Muscle layer of colon (tissue), 2 donors: Measurements from ENCODE around the gene TPST1.
"Not testable (repeated sequence)": the region's sequence is repeated elsewhere in the genome, so short reads cannot be mapped to it uniquely, and the experiment has no call there.

ENCODE experiments used
- H3K27ac ChIP-seq: one replicate; pipeline ENCODE4 v1.7.0; 2013; ENCODE audit warnings: low read depth, mild to moderate bottlenecking, low read length, moderate library complexity
- H3K27me3 ChIP-seq, 2 donors: one replicate each; pipeline ENCODE4 v1.7.0; 2013; ENCODE audit warnings: low read length in 2 of 2, mild to moderate bottlenecking in 2 of 2; ENCODE audit not compliant: insufficient read depth in 2 of 2, control insufficient read depth in 1 of 2
- H3K36me3 ChIP-seq: one replicate; pipeline ENCODE4 v1.7.0; 2013; ENCODE audit warnings: mild to moderate bottlenecking, low read length; ENCODE audit not compliant: insufficient read depth
- H3K4me1 ChIP-seq: one replicate; pipeline ENCODE4 v1.7.0; 2013; ENCODE audit warnings: mild to moderate bottlenecking, low read length; ENCODE audit not compliant: insufficient read depth
- H3K4me3 ChIP-seq, 2 donors: one replicate each; pipeline ENCODE4 v1.7.0; 2013; ENCODE audit warnings: low read length in 2 of 2, low read depth in 1 of 2, mild to moderate bottlenecking in 1 of 2, moderate library complexity in 1 of 2
- H3K9ac ChIP-seq: one replicate; pipeline ENCODE4 v1.7.0; 2013; ENCODE audit warnings: low read length
- H3K9me3 ChIP-seq: one replicate; pipeline ENCODE4 v1.7.0; 2013; ENCODE audit warnings: mild to moderate bottlenecking, low read length
- donor health status: abdominal sarcoma.
- donor health status: Adenocarcinoma of cecum.

Gene TPST1

GRCh38 chr7:66173856-66174255, 31.3 kb upstream of the TPST1 start:
- Histone ChIP-seq H3K4me3 (no peak overlapping the region), H3K27me3 (no peaks in the 10 kb centered on the region), H3K4me1 (no peaks in the 10 kb centered on the region), H3K9ac (no peak overlapping the region), H3K36me3 (no peaks in the 10 kb centered on the region), H3K27ac (no peak overlapping the region), H3K9me3 (no peaks in the 10 kb centered on the region)

- H3K4me1 ChIP-seq, H3K9ac ChIP-seq, H3K27ac ChIP-seq: not testable (repeated sequence)
Observed at GRCh38 chr7:66175006-66175405, 30.1 kb upstream of the TPST1 start.

GRCh38 chr7:66176914-66177313, 28.2 kb upstream of the TPST1 start:
- Histone ChIP-seq H3K9me3 (no peaks in the 10 kb centered on the region), H3K27me3 (no peaks in the 10 kb centered on the region), H3K27ac (no peak overlapping the region), H3K4me1 (no peaks in the 10 kb centered on the region), H3K9ac (no peak overlapping the region), H3K4me3 (no peak overlapping the region), H3K36me3 (no peaks in the 10 kb centered on the region)

More at GRCh38 chr7:66175006-66175405, 30.1 kb upstream of the TPST1 start:
- H3K4me3 ChIP-seq, H3K9me3 ChIP-seq, H3K36me3 ChIP-seq, H3K27me3 ChIP-seq: not testable (repeated sequence)

GRCh38 chr7:66178258-66178657, 26.9 kb upstream of the TPST1 start:
- H3K36me3 ChIP-seq = no peaks in the 10 kb centered on the region
- no peaks in the 10 kb centered on the region for H3K9me3 ChIP-seq
- H3K4me1 ChIP-seq = no peaks in the 10 kb centered on the region
- no peak overlapping the region for H3K9ac ChIP-seq
- H3K4me3 ChIP-seq = no peak overlapping the region
- H3K27me3 ChIP-seq = no peaks in the 10 kb centered on the region
- no peak overlapping the region for H3K27ac ChIP-seq

GRCh38 chr7:66181329-66181728, 23.8 kb upstream of the TPST1 start:
- no peak overlapping the region for H3K4me3 ChIP-seq
- H3K27ac ChIP-seq = no peak overlapping the region

GRCh38 chr7:66181845-66182244, 23.3 kb upstream of the TPST1 start:
- no peak overlapping the region for H3K9ac ChIP-seq
- no peaks in the 10 kb centered on the region for H3K4me1 ChIP-seq
- H3K36me3 ChIP-seq = no peaks in the 10 kb centered on the region
- H3K27ac ChIP-seq = no peak overlapping the region
- no peak overlapping the region for H3K4me3 ChIP-seq
- no peaks in the 10 kb centered on the region for H3K9me3 ChIP-seq
- H3K27me3 ChIP-seq = no peaks in the 10 kb centered on the region

More at GRCh38 chr7:66181329-66181728, 23.8 kb upstream of the TPST1 start:
- Histone ChIP-seq H3K9ac (no peak overlapping the region), H3K9me3 (no peaks in the 10 kb centered on the region), H3K4me1 (no peaks in the 10 kb centered on the region), H3K36me3 (no peaks in the 10 kb centered on the region), H3K27me3 (no peaks in the 10 kb centered on the region)

GRCh38 chr7:66182920-66183319, 22.2 kb upstream of the TPST1 start:
- no peaks in the 10 kb centered on the region for H3K27me3 ChIP-seq
- no peak overlapping the region for H3K27ac ChIP-seq
- no peaks in the 10 kb centered on the region for H3K9me3 ChIP-seq
- no peak overlapping the region for H3K4me3 ChIP-seq
- H3K4me1 ChIP-seq = no peaks in the 10 kb centered on the region
- H3K36me3 ChIP-seq = no peaks in the 10 kb centered on the region
- H3K9ac ChIP-seq = no peak overlapping the region

GRCh38 chr7:66183700-66184099, 21.4 kb upstream of the TPST1 start:
- H3K9me3 ChIP-seq = no peaks in the 10 kb centered on the region
- no peak overlapping the region for H3K9ac ChIP-seq
- H3K27ac ChIP-seq = no peak overlapping the region
- H3K4me3 ChIP-seq = no peak overlapping the region
- no peaks in the 10 kb centered on the region for H3K27me3 ChIP-seq
- no peaks in the 10 kb centered on the region for H3K36me3 ChIP-seq
- H3K4me1 ChIP-seq = no peaks in the 10 kb centered on the region

- Histone ChIP-seq H3K9ac (no peak overlapping the region), H3K4me3 (no peak overlapping the region), H3K27ac (no peak overlapping the region), H3K36me3 (no peaks in the 10 kb centered on the region), H3K4me1 (no peaks in the 10 kb centered on the region), H3K9me3 (no peaks in the 10 kb centered on the region), H3K27me3 (no peaks in the 10 kb centered on the region)
Observed at GRCh38 chr7:66185680-66186187, 19.4 kb upstream of the TPST1 start.

GRCh38 chr7:66186991-66187390, 18.1 kb upstream of the TPST1 start:
- Histone ChIP-seq H3K36me3 (no peaks in the 10 kb centered on the region), H3K9ac (no peak overlapping the region), H3K27ac (no peak overlapping the region), H3K4me3 (no peak overlapping the region), H3K4me1 (no peaks in the 10 kb centered on the region), H3K9me3 (no peaks in the 10 kb centered on the region), H3K27me3 (no peaks in the 10 kb centered on the region)

GRCh38 chr7:66187905-66188304, 17.2 kb upstream of the TPST1 start:
- Histone ChIP-seq H3K4me1 (no peaks in the 10 kb centered on the region), H3K9ac (no peak overlapping the region), H3K27me3 (no peaks in the 10 kb centered on the region), H3K4me3 (no peak overlapping the region), H3K36me3 (no peaks in the 10 kb centered on the region), H3K27ac (no peak overlapping the region), H3K9me3 (no peaks in the 10 kb centered on the region)

GRCh38 chr7:66188645-66189044, 16.5 kb upstream of the TPST1 start:
- Histone ChIP-seq H3K27me3 (no peaks in the 10 kb centered on the region), H3K27ac (no peak overlapping the region), H3K4me3 (no peak overlapping the region), H3K9me3 (no peaks in the 10 kb centered on the region), H3K36me3 (no peaks in the 10 kb centered on the region), H3K4me1 (no peaks in the 10 kb centered on the region), H3K9ac (no peak overlapping the region)
